ENCODE data around the gene STARD10. TPM values are rescaled to one million over a fixed set of nuclear protein-coding genes. Genes with fewer than 3 reads are reported as not detected.
A peak's percentile ranks its signal among the peaks of the same experiment; 100 is the strongest.

Gene STARD10
- total and polyA plus RNA-seq, 8 donors: 83.8 to 146 (median 114) TPM

- DNase-seq (no peak), ATAC-seq (no peak)
- Histone ChIP-seq H3K4me3 (no peak overlapping the region), H3K4me1 (peaks cover 0 to 14% of the 10 kb centered on the region in 2 donors), H3K36me3 (peaks cover 5 to 81% of the 10 kb centered on the region in 2 donors), H3K9me3 (no peaks in the 10 kb centered on the region), H3K27me3 (no peaks in the 10 kb centered on the region), H3K27ac (no peak overlapping the region)
- TF ChIP-seq CTCF (IDR thresholded peaks at IDR 0.05): no peak
- intact Hi-C loops (cut with DNase I): no loop called here
Measured at GRCh38 chr11:72841397-72841796, 47.5 kb upstream of the STARD10 start.

- Histone ChIP-seq H3K27ac (no peak overlapping the region), H3K4me3 (no peak overlapping the region), H3K27me3 (no peaks in the 10 kb centered on the region), H3K4me1 (peaks cover 0 to 20% of the 10 kb centered on the region in 2 donors), H3K36me3 (peaks cover 5 to 81% of the 10 kb centered on the region in 2 donors), H3K9me3 (no peaks in the 10 kb centered on the region)
- no peak for DNase-seq
- no peak for ATAC-seq
- TF ChIP-seq CTCF (IDR thresholded peaks at IDR 0.05): no peak
- intact Hi-C loops (cut with DNase I): no loop called here
Measured at GRCh38 chr11:72840780-72841179, 46.9 kb upstream of the STARD10 start.

GRCh38 chr11:72838691-72839305 lies 45.0 kb upstream of the STARD10 start:
- no peak for TF ChIP-seq CTCF (IDR thresholded peaks at IDR 0.05)
- no peak for DNase-seq
- no peaks in the 10 kb centered on the region for H3K9me3 ChIP-seq
- peaks cover 0 to 39% of the 10 kb centered on the region in 2 donors for H3K4me1 ChIP-seq
- H3K4me3 ChIP-seq: no peak overlapping the region
- H3K27ac ChIP-seq: peak overlapping the region in 1 of 2 donors; percentile 18
- no peaks in the 10 kb centered on the region for H3K27me3 ChIP-seq
- H3K36me3 ChIP-seq: peaks cover 5 to 73% of the 10 kb centered on the region in 2 donors
- no peak for ATAC-seq
- intact Hi-C loops (cut with DNase I): loop anchor here in 1 of 2 donors (10.0 kb wide), 1 partner anchor 336 kb away; no protein-coding TSS in a partner anchor

DNA sequence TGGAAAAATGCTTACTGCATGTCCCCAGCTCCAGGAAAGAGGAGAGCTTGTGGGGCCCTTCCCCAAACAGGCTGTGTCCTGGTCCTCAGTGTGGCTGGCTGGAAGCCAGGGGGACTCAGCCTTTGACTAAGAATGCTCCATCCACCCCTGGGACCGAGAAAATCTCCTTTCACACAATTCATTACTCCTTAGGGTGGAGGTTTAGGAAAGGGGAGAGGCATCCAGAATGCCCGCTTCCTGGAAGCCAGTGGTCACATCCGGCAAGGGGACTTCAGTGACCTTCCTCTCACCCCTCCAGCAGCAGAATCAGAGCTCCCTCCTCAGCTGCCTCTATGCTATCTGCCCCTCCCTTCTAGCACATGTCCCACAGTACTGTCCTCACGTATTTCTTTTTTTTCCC lies 42.3 kb upstream of the STARD10 start:
- Histone ChIP-seq H3K36me3 (peaks cover 5 to 64% of the 10 kb centered on the region in 2 donors), H3K4me3 (no peak overlapping the region), H3K4me1 (peaks cover 2 to 64% of the 10 kb centered on the region in 2 donors), H3K27ac (peak overlapping the region; percentile 19 to 74), H3K9me3 (no peaks in the 10 kb centered on the region), H3K27me3 (no peaks in the 10 kb centered on the region)
- no peak for TF ChIP-seq CTCF (IDR thresholded peaks at IDR 0.05)
- DNase-seq (peak in 1 of 4 donors; percentile 48), ATAC-seq (no peak)
- intact Hi-C loops (cut with DNase I): loop anchor here in 1 of 2 donors (10.0 kb wide), 1 partner anchor 339 kb away; no protein-coding TSS in a partner anchor

DNA sequence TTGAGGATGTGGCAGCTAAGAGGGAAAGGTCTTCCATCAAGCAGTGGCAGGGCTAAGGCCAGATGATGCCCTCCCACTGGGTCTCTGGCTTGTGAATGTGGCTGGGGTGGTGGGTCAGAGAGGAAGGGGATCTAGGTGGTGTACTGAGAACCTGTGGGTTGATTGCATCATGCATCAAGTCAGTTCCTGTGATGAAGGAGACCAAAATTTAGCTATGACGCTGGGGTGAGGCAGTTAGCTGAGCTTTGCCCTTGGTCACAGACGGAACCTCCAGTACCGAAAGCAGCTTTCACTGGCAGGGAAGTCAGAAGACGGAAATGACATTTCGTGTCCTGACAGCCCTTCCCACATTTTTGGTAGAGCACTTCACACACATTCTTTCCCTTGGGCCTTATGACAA lies 41.1 kb upstream of the STARD10 start:
- Histone ChIP-seq H3K4me1 (peaks cover 2 to 64% of the 10 kb centered on the region in 2 donors), H3K36me3 (peaks cover 5 to 63% of the 10 kb centered on the region in 2 donors), H3K27me3 (no peaks in the 10 kb centered on the region), H3K4me3 (no peak overlapping the region), H3K9me3 (no peaks in the 10 kb centered on the region), H3K27ac (peak overlapping the region; percentile 48 to 74)
- no peak for DNase-seq
- TF ChIP-seq CTCF (IDR thresholded peaks at IDR 0.05): no peak
- intact Hi-C loops (cut with DNase I): loop anchor here (5.0 to 10.0 kb wide), 2 partner anchors 340 to 342 kb away; no protein-coding TSS in a partner anchor
- no peak for ATAC-seq

Data from left lung (tissue), 10 donors.